Astrocyte of the spinal cord (primary cell): ENCODE measurements around the gene MCF2L2.
"Not testable (repeated sequence)": the region's sequence is repeated elsewhere in the genome, so short reads cannot be mapped to it uniquely, and the experiment has no call there.

Experiments used
- DNase-seq: peaks from one replicate; pipeline ENCODE4 v3.0.0; 2011; ENCODE audit warnings: low read depth, low spot score
- H3K4me3 ChIP-seq: 2 replicates; pipeline ENCODE4 v1.5.1; 2011; ENCODE audit warnings: low read depth, mild to moderate bottlenecking, low read length, moderate library complexity
- CTCF ChIP-seq: IDR thresholded peaks from 2 replicates; pipeline ENCODE4 v1.5.1; 2012; ENCODE audit warnings: low read depth, mild to moderate bottlenecking, low read length, inconsistent platforms
- in situ Hi-C: cut with HindIII; loops from 2 replicates; pipeline ENCODE4 v1.10.0; 2017; ENCODE audit warnings: low sequenced_read_pairs

MCF2L2 gene

DNA sequence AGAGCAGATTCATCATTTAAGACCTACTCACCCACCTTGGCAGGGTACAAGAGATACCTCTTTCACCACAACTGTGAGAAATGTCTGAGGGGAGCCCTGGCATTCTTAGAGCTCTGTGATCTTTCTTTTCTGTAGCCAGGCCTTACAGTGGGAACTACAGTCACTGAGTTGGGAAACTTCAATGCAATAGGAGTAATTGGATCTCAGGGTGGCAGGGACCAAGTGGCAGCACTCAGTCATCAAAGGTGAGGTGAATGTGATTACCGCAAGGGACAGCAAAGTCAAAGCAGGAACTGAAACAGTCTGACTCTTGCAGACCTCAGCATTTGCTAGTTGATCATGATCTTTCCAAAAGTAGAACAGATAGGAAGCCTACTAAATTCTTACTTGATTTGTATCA is 7.2 kb upstream of the MCF2L2 start:
- DNase-seq, result no peak
- no peak for TF ChIP-seq CTCF
- no peak overlapping the region for H3K4me3 ChIP-seq
- in situ Hi-C loops, result no loop called here

GRCh38 chr3:183434992-183435391 is 6.6 kb upstream of the MCF2L2 start:
- in situ Hi-C loops, result no loop called here
- TF ChIP-seq CTCF, result no peak
- H3K4me3 ChIP-seq, result no peak overlapping the region
- DNase-seq, result no peak

GRCh38 chr3:183434503-183434902 is 6.1 kb upstream of the MCF2L2 start:
- no peak for DNase-seq
- in situ Hi-C loops, result no loop called here
- H3K4me3 ChIP-seq, result no peak overlapping the region
- no peak for TF ChIP-seq CTCF

DNA sequence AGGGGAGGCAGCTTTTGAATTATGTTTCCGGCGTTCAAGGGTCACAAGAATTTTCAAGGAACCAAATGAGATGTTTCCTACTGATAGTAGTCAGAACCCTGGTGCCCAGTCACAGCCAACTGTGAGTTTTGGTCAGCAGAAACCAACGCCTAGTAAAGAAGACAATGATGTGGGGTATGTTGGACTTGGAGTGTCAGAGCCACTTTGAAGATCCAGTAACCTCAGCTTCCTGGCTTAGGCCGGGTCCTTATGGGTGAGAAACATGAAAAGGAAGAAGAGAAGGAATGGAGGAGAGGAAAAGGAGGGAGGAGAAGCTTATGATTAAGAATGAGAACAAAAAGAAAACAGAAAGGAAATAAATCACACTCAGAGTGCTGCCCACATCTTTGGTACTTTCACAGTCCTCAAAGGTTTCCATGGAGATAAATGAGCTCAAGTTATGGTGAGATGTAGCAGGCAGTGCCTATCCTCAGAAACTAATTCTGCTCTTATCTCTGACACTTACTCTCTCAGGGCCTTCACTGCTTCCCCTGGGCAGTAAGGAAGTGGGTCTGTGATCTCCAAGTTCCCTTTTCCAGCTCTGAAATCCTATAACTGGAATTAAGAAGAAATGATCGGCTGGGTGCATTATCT is 2.0 kb upstream of the MCF2L2 start:
- no peak for DNase-seq
- H3K4me3 ChIP-seq, result no peak overlapping the region
- TF ChIP-seq CTCF, result no peak
- in situ Hi-C loops, result no loop called here

GRCh38 chr3:183427876-183428446 is 458 bp downstream of the MCF2L2 start:
- H3K4me3 ChIP-seq, result peak overlapping the region; percentile 57
- in situ Hi-C loops, result no loop called here
- peak; percentile 18 for DNase-seq
- TF ChIP-seq CTCF, result no peak

DNA sequence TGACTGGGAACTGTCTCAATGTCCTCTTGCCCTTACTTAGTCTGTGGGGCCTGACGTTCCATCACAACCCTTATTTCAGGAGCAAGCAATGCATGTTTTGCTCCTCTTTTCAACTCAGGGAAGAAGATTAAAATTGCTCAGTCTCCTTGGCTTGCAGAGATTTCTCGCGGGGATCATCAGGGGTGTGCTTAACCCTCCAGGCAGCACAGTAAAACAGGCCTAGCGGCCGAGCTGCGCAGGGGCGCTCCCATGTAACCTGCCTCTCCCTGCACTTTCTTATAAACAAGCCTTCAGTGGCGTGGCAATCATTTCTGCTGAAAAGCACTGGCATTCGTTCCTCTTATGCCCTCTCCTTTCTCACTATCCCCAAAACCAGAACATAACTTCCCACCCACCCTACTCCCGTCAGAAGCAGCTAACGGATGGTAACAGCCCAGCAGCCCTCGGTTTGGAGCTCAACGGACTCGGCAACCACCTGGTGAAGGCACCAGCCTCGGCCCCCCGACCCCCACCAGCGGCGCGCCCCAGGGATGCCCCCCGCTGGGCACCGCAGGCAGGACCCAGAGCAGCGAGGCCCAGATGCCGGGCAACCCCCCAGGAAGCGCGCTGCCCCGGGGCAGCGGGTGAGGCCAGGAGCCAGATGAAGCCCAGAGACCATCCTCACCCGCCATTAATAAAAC is 1.1 kb downstream of the MCF2L2 start:
- H3K4me3 ChIP-seq, result peak overlapping the region; percentile 57
- in situ Hi-C loops, result no loop called here
- DNase-seq, result no peak
- no peak for TF ChIP-seq CTCF

DNA sequence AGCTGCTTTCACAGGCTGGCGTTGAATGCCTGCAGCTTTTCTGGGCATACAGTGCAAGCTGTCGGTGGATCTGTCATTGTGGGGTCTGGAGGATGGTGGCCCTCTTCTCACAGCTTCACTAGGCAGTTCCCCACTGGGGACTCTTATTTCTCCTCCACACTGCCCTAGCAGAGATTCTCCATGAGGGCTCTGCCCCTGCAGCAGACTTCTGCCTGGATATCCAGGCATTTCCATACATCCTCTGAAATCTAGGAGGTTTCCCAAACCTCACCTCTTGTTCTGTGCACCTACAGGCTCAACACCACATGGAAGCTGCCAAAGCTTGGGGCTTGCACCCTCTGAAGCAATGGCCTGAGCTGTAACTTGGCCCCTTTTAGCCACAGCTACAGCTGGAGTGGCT is 9.6 kb downstream of the MCF2L2 start:
- H3K4me3 ChIP-seq, DNase-seq, in situ Hi-C loops: not testable (repeated sequence)
